SK-N-SH (cell line): ENCODE results near the gene ELOVL2. TPM values are rescaled to one million over a fixed set of nuclear protein-coding genes. Genes with fewer than 3 reads are reported as not detected.

ENCODE experiments used
- polyA plus RNA-seq, 3 experiments: library from polyadenylated mRNA; depleted of rRNA; stranded (reverse); fragments of >200 nt; gene quantifications; 2 replicates each; pipeline ENCODE4 v1.2.3, GENCODE V29; 2012

Gene ELOVL2
- polyA plus RNA-seq, 1 of the 3 experiments (the other 2 are of a cell fraction), result 0.39 TPM

Other genes with a start within 250 kb of the ELOVL2 start
- 0.02 TPM in 1 of 2 replicates, not detected in the other for gene MAK, start 205.8 kb downstream of the ELOVL2 start, polyA plus RNA-seq (2012; rRNA removed)
- not detected in 2 replicates for gene GCM2, start 162.3 kb downstream of the ELOVL2 start, polyA plus RNA-seq (2012; rRNA removed)
- gene SYCP2L, start 157.3 kb downstream of the ELOVL2 start, polyA plus RNA-seq (2012; rRNA removed), result 0.82 and 1.5 TPM in 2 replicates
- 2.1 and 2.7 TPM in 2 replicates for gene SMIM13, start 49.5 kb upstream of the ELOVL2 start, polyA plus RNA-seq (2012; rRNA removed)
- not detected in 2 replicates for gene ERVFRD-1, start 67.4 kb upstream of the ELOVL2 start, polyA plus RNA-seq (2012; rRNA removed)
- gene NEDD9, start 188.4 kb upstream of the ELOVL2 start, polyA plus RNA-seq (2012; rRNA removed), result 7.4 and 9.9 TPM in 2 replicates